Thyroid gland (tissue), 4 donors: ENCODE results near the gene SLC35B2. TPM values are rescaled to one million over a fixed set of nuclear protein-coding genes. Genes with fewer than 3 reads are reported as not detected.

Source experiments
- DNase-seq, 2 donors: peaks; one replicate each; pipeline ENCODE4 v3.0.0-alpha.2; 2019
- H3K27ac ChIP-seq, 3 donors: fragments of 200-600 bp; sonication (generic); 1 replicate in 2 of 3; 2 replicates in 1 of 3; pipeline ENCODE4 v1.5.1; 2016 to 2019; ENCODE audit warnings: mild to moderate bottlenecking in 1 of 3, moderate library complexity in 1 of 3
- H3K27me3 ChIP-seq: fragments of 200-600 bp; sonication (generic); one replicate; pipeline ENCODE4 v1.5.1; 2019
- H3K36me3 ChIP-seq, 2 donors: fragments of 200-600 bp; sonication (generic); one replicate each; pipeline ENCODE4 v1.5.1; 2016 to 2019
- H3K4me1 ChIP-seq, 2 donors: fragments of 200-600 bp; sonication (generic); one replicate each; pipeline ENCODE4 v1.5.1; 2017 to 2019
- H3K4me3 ChIP-seq, 3 donors: fragments of 200-600 bp; sonication (generic); replicated peaks in 1 of 3; 1 replicate in 2 of 3; 2 replicates in 1 of 3; pipeline ENCODE4 v1.5.1; 2016; ENCODE audit warnings: mild to moderate bottlenecking in 1 of 3
- H3K9me3 ChIP-seq: fragments of 200-600 bp; sonication (generic); one replicate; pipeline ENCODE4 v1.5.1; 2017
- POLR2A ChIP-seq, 2 donors: fragments of 450-650 bp; IDR thresholded peaks; one replicate each; pipeline ENCODE4 v1.6.1; 2017; ENCODE audit warnings: antibody characterized with exemption in 2 of 2, mild to moderate bottlenecking in 2 of 2, moderate library complexity in 1 of 2
- WGBS, 2 donors: methylation state at CpG; one replicate each; pipeline ENCODE4 v1.1.5; 2017; 5-methylcytosine and 5-hydroxymethylcytosine counted together
- intact Hi-C: fragments of 100-400 bp; cut with DNase I; formaldehyde crosslinking; loops from one replicate; pipeline ENCODE4 v1.15.1; 2023
- total RNA-seq, 4 donors: library from RNA; depleted of rRNA; stranded (reverse); fragments of >200 nt; gene quantifications; one replicate each; pipeline ENCODE4 v1.2.3, GENCODE V29; 2016
- TF ChIP-seq, protein P1 (sequence below), 6 experiments: fragments of 200-600 bp in 3 of 6; fragments of 450-650 bp in 3 of 6; sonication (generic) in 3 of 6; IDR thresholded peaks; one replicate each; pipeline ENCODE4 v1.5.1; 2016 to 2019; ENCODE audit warnings: antibody characterized with exemption in 6 of 6, mild to moderate bottlenecking in 2 of 6, inconsistent platforms in 1 of 6, moderate library complexity in 1 of 6

SLC35B2 gene
- total RNA-seq, 4 donors from 2014 or later: 28.5 to 46.5 (median 41.8) TPM

DNA sequence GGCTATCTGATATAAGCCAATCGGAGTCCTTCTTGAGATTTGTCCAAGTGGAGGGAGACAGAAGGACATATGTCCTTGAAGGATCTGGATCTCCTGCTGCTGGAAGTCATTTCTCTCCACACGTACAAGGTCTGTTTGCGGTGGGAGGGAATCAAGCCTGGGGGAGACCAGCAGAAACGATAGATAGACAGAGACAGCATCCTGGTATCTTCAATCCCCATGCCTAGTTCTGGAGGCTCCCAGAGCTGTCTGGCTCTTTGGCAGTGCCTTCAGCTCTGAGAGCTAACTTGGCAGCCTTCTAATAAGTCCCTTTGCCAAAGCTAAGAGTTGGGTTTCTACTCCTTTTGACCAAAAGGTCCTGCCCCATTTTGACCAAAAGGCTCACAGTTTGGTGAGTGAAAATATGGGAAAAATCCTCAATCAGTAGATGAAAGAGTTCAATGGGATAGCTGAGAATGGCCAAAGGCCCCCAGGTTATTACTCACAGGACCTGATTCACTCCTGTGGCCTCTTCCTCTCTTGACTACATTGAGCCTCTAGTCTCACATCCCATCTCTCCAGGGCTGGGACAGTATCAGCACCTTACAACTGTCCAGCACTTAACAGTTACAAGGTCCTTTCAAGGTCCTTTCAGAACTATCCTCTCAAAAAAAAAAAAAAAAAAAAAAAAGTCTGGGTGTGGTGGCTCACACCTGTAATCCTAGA is 35.5 kb upstream of the SLC35B2 start:
- H3K27me3 ChIP-seq: peaks cover 17% of the 10 kb centered on the region
- intact Hi-C loops: no loop called here
- H3K4me3 ChIP-seq: no peak overlapping the region
- TF ChIP-seq POLR2A (IDR thresholded peaks at IDR 0.05): no peak
- TF ChIP-seq, protein P1, sequence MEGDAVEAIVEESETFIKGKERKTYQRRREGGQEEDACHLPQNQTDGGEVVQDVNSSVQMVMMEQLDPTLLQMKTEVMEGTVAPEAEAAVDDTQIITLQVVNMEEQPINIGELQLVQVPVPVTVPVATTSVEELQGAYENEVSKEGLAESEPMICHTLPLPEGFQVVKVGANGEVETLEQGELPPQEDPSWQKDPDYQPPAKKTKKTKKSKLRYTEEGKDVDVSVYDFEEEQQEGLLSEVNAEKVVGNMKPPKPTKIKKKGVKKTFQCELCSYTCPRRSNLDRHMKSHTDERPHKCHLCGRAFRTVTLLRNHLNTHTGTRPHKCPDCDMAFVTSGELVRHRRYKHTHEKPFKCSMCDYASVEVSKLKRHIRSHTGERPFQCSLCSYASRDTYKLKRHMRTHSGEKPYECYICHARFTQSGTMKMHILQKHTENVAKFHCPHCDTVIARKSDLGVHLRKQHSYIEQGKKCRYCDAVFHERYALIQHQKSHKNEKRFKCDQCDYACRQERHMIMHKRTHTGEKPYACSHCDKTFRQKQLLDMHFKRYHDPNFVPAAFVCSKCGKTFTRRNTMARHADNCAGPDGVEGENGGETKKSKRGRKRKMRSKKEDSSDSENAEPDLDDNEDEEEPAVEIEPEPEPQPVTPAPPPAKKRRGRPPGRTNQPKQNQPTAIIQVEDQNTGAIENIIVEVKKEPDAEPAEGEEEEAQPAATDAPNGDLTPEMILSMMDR (IDR thresholded peaks at IDR 0.05): no peak
- H3K4me1 ChIP-seq: peaks cover 6 to 10% of the 10 kb centered on the region in 2 donors
- H3K9me3 ChIP-seq: no peaks in the 10 kb centered on the region
- no peak overlapping the region for H3K27ac ChIP-seq
- WGBS, 2 donors: 80 to 89% methylated on average over 4 of the region's 4 CpGs
- no peak for DNase-seq
- H3K36me3 ChIP-seq: no peaks in the 10 kb centered on the region

- Histone ChIP-seq H3K4me1 (peaks cover 0 to under 1% of the 10 kb centered on the region in 2 donors), H3K9me3 (no peaks in the 10 kb centered on the region), H3K27me3 (peaks cover 11% of the 10 kb centered on the region), H3K27ac (no peak overlapping the region), H3K4me3 (no peak overlapping the region), H3K36me3 (no peaks in the 10 kb centered on the region)
- intact Hi-C loops: no loop called here
- 68 to 78% methylated on average over 4 of the region's 4 CpGs for WGBS, 2 donors
- TF ChIP-seq, protein P1 (IDR thresholded peaks at IDR 0.05): no peak
- TF ChIP-seq POLR2A (IDR thresholded peaks at IDR 0.05): no peak
- no peak for DNase-seq
Observed at GRCh38 chr6:44291841-44292240, 34.5 kb upstream of the SLC35B2 start.

DNA sequence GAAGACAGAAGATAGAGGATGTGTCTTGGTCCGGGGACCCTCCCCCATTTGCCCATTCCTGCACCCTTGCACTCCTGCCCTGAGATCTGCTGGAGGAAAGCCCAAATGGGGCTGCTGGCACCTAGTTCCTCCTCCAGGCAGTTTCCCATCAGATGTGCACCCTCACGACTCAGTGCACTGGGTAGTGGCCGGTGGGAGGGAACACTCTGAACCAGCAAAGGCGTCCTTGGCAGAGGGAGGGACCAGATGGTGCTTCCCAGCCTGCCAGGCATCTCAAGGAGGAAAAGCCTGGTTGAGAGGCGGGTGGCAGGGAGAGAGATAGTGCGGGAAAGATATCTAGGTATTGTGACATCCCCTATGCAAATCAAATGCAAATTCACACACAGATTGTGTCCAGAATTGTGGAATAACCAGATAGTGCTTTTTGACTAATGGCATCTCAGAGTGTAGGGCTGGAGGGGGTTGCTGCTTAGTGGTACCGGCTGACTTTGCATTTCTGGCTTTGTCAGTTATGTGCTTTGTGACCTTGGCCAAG is 32.5 kb upstream of the SLC35B2 start:
- 43 to 47% methylated on average over 7 of the region's 7 CpGs for WGBS, 2 donors

GRCh38 chr6:44286747-44287146 is 29.4 kb upstream of the SLC35B2 start:
- H3K27me3 ChIP-seq: no peaks in the 10 kb centered on the region
- TF ChIP-seq, protein P1 (IDR thresholded peaks at IDR 0.05): no peak
- TF ChIP-seq POLR2A (IDR thresholded peaks at IDR 0.05): no peak
- no peaks in the 10 kb centered on the region for H3K4me1 ChIP-seq
- H3K9me3 ChIP-seq: no peaks in the 10 kb centered on the region
- 58 to 62% methylated on average over 2 of the region's 2 CpGs for WGBS, 2 donors
- intact Hi-C loops: no loop called here
- H3K36me3 ChIP-seq: no peaks in the 10 kb centered on the region
- H3K4me3 ChIP-seq: no peak overlapping the region
- H3K27ac ChIP-seq: no peak overlapping the region
- no peak for DNase-seq

More for the DNA sequence above, 32.5 kb upstream of the SLC35B2 start:
- H3K9me3 ChIP-seq: no peaks in the 10 kb centered on the region
- intact Hi-C loops: no loop called here
- no peaks in the 10 kb centered on the region for H3K36me3 ChIP-seq
- no peak for TF ChIP-seq POLR2A (IDR thresholded peaks at IDR 0.05)
- TF ChIP-seq, protein P1 (IDR thresholded peaks at IDR 0.05): no peak
- H3K27me3 ChIP-seq: peaks cover 4% of the 10 kb centered on the region
- no peak overlapping the region for H3K4me3 ChIP-seq
- no peaks in the 10 kb centered on the region for H3K4me1 ChIP-seq
- no peak overlapping the region for H3K27ac ChIP-seq
- peak; percentile 48 to 54 for DNase-seq

GRCh38 chr6:44286285-44286565 is 28.9 kb upstream of the SLC35B2 start:
- no peak overlapping the region for H3K27ac ChIP-seq
- no peaks in the 10 kb centered on the region for H3K4me1 ChIP-seq
- no peak overlapping the region for H3K4me3 ChIP-seq
- TF ChIP-seq POLR2A (IDR thresholded peaks at IDR 0.05): no peak
- no peaks in the 10 kb centered on the region for H3K9me3 ChIP-seq
- no peaks in the 10 kb centered on the region for H3K36me3 ChIP-seq
- WGBS, 2 donors: 87 to 91% methylated on average over 11 to 12 of the region's 12 CpGs
- no peak for DNase-seq
- H3K27me3 ChIP-seq: no peaks in the 10 kb centered on the region
- intact Hi-C loops: no loop called here
